Adrenal gland (tissue), 12 donors: ENCODE measurements around the gene CCDC9. TPM values are rescaled to one million over a fixed set of nuclear protein-coding genes. Genes with fewer than 3 reads are reported as not detected.

Experiments used
- DNase-seq, 7 donors: peaks; one replicate each; pipeline ENCODE4 v3.0.0-alpha.2; 2019 to 2020
- H3K27ac ChIP-seq, 5 donors: fragments of 200-600 bp; sonication (generic) in 4 of 5; 1 replicate in 3 of 5; 2 replicates in 2 of 5; pipeline versions ENCODE4 v1.5.1 to v1.8.0; 2016 to 2020; ENCODE audit warnings: mild to moderate bottlenecking in 1 of 5
- H3K27me3 ChIP-seq: fragments of 200-600 bp; 2 replicates; pipeline ENCODE4 v1.8.0; 2021
- H3K36me3 ChIP-seq, 2 donors: fragments of 200-600 bp; replicated peaks in 1 of 2; 1 replicate in 1 of 2; 2 replicates in 1 of 2; pipeline versions ENCODE4 v1.5.1 to v1.8.0; 2018 to 2022
- H3K4me1 ChIP-seq, 2 donors: fragments of 200-600 bp; replicated peaks in 1 of 2; 1 replicate in 1 of 2; 2 replicates in 1 of 2; pipeline versions ENCODE4 v1.5.1 to v1.8.0; 2018 to 2021
- H3K4me3 ChIP-seq, 4 donors: fragments of 200-600 bp; sonication (generic) in 3 of 4; one replicate each; pipeline ENCODE4 v1.5.1; 2016 to 2018
- H3K9me3 ChIP-seq, 3 donors: fragments of 200-600 bp; sonication (generic) in 1 of 3; replicated peaks in 1 of 3; 1 replicate in 2 of 3; 2 replicates in 1 of 3; pipeline versions ENCODE4 v1.5.1 to v1.8.0; 2016 to 2021
- POLR2A ChIP-seq, 2 donors: fragments of 450-650 bp; IDR thresholded peaks; one replicate each; pipeline ENCODE4 v1.6.1; 2017; ENCODE audit warnings: antibody characterized with exemption in 2 of 2, mild to moderate bottlenecking in 2 of 2, moderate library complexity in 1 of 2
- WGBS, 4 donors: extraction: QIAGEN DNeasy Blood & Tissue Kit in 2 of 4; methylation state at CpG; one replicate each; pipeline versions ENCODE4 v1.1.5 to v1.1.7; 2013 to 2017; 5-methylcytosine and 5-hydroxymethylcytosine counted together
- intact Hi-C, 2 donors: fragments of 100-400 bp; cut with DNase I; formaldehyde crosslinking; loops; one replicate each; pipeline versions ENCODE4 v1.14.1 to v1.15.0; 2022 to 2023
- polyA plus RNA-seq, 3 donors: library from polyadenylated mRNA; stranded (reverse); fragments of 200-250 nt in 2 of 3; fragments of 350-450 nt in 1 of 3; fragmentation: Illumina TruSeq in 1 of 3; extraction: RNeasy Lipid Tissue Mini Kit (QIAGEN cat#74804) in 1 of 3; gene quantifications; one replicate each; pipeline ENCODE4 v1.2.3, GENCODE V29; 2013 to 2014
- total RNA-seq, 9 donors: library from RNA; depleted of rRNA in 4 of 9; stranded (reverse); fragments of >200 nt in 4 of 9; fragments of 120-200 nt in 1 of 9; fragmentation: NEBNext Ultra II Directional in 1 of 9; extraction: Animal tissue kit (Norgen Biotek cat#: 25700) in 1 of 9; gene quantifications; one replicate each; pipeline versions ENCODE4 v1.1.0 to v1.2.4, GENCODE V29; 2013 to 2023
- TF ChIP-seq, protein P1 (sequence below), 6 experiments: fragments of 450-650 bp in 4 of 6; fragments of 200-600 bp in 2 of 6; sonication (generic) in 1 of 6; IDR thresholded peaks; 1 replicate in 5 of 6; 2 replicates in 1 of 6; pipeline versions ENCODE4 v1.5.1 to v1.8.0; 2016 to 2021; ENCODE audit warnings: antibody characterized with exemption in 6 of 6, mild to moderate bottlenecking in 2 of 6, moderate library complexity in 1 of 6
- donor health status: healthy with polysubstance abuse.
- donor health status: Bipolar disorder and iron deficiency.
- donor health status: DM: yes; HTN: yes; CAD: no.
- donor health status: DM: no; HTN: no; CAD: no.
- donor health status: DM: no; HTN: no; CAD: no.
- donor health status: DM: yes; HTN: yes; CAD: no.

Gene CCDC9
- total and polyA plus RNA-seq, 12 donors: 6.0 to 86.5 (median 31.1) TPM

DNA sequence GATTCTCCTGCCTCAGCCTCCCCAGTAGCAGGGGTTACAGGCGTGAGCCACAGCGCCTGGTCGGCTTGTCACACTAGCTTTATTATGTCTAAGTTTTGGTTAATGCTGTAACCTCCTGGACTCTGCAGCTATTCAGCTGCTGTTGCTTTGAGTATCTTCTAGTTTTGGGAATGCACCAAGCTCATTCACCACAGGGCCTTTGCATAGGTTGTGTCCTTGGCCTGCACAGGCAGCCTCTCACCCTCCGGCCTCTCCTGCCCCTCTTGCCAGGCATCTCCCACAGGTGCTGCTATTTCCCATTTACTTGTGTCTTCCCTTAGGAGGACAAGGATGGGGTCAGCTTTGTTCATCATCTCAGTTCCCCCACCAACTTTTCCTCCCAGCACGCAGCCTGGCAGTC is 2.4 kb upstream of the CCDC9 start:
- 87 to 96% (median 92%) methylated on average over 5 of the region's 5 CpGs for WGBS, 4 donors
- TF ChIP-seq POLR2A (IDR thresholded peaks at IDR 0.05): no peak
- TF ChIP-seq, protein P1, sequence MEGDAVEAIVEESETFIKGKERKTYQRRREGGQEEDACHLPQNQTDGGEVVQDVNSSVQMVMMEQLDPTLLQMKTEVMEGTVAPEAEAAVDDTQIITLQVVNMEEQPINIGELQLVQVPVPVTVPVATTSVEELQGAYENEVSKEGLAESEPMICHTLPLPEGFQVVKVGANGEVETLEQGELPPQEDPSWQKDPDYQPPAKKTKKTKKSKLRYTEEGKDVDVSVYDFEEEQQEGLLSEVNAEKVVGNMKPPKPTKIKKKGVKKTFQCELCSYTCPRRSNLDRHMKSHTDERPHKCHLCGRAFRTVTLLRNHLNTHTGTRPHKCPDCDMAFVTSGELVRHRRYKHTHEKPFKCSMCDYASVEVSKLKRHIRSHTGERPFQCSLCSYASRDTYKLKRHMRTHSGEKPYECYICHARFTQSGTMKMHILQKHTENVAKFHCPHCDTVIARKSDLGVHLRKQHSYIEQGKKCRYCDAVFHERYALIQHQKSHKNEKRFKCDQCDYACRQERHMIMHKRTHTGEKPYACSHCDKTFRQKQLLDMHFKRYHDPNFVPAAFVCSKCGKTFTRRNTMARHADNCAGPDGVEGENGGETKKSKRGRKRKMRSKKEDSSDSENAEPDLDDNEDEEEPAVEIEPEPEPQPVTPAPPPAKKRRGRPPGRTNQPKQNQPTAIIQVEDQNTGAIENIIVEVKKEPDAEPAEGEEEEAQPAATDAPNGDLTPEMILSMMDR (IDR thresholded peaks at IDR 0.05): no peak
- intact Hi-C loops: no loop called here
- Histone ChIP-seq H3K27me3 (no peaks in the 10 kb centered on the region), H3K9me3 (no peaks in the 10 kb centered on the region), H3K4me3 (no peak overlapping the region), H3K36me3 (peaks cover 0 to 6% of the 10 kb centered on the region in 2 donors), H3K4me1 (peaks cover 10 to 22% of the 10 kb centered on the region in 2 donors), H3K27ac (no peak overlapping the region)
- DNase-seq: no peak

DNA sequence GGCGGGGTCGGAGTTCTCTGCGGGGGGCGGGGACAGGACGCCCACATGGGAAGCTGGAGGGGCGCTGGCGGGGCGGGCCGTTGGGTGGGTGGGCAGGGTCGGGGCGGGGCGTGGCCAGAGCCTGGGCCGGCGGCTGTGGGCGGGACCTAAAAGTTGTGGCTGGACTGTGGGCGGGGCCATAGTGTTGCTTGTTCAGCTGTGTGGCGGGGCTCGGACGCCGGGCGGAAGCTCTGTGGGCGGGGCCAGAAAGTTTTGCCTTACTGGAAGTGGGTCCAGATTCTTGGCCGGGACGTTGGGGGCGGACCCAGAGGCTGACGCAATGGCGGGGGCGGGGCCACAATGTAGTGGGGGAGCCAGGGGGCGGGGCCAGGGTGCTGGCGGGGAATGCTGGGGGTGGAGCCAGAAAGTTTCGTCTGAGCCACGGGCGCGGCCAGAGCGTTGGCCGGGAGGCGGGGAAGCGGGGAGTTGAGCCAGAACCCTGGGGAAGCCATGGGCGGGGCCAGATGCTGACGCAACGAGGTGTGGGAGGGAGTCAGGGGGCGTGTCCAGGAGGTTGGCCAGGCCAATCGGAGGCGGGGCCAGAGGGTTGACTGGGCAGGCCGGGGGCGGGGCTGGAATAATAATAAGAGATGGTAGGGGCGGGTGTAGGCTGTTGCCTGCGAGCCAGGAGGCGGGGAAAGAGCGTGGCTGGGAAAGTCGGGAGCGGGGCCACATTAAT is 527 bp downstream of the CCDC9 start:
- 0 to 1% (median 1%) methylated on average over 17 to 52 of the region's 52 CpGs for WGBS, 4 donors
- Histone ChIP-seq H3K36me3 (peaks cover 0 to 31% of the 10 kb centered on the region in 2 donors), H3K4me1 (peaks cover 10 to 22% of the 10 kb centered on the region in 2 donors), H3K9me3 (no peaks in the 10 kb centered on the region), H3K27ac (peak overlapping the region; percentile 40 to 98 (median 95)), H3K4me3 (peak overlapping the region in 3 of 4 donors; percentile 12 to 74 (median 58)), H3K27me3 (no peaks in the 10 kb centered on the region)
- no peak for TF ChIP-seq POLR2A (IDR thresholded peaks at IDR 0.05)
- TF ChIP-seq, protein P1 (IDR thresholded peaks at IDR 0.05): no peak
- DNase-seq: peak; percentile 100
- intact Hi-C loops: no loop called here

DNA sequence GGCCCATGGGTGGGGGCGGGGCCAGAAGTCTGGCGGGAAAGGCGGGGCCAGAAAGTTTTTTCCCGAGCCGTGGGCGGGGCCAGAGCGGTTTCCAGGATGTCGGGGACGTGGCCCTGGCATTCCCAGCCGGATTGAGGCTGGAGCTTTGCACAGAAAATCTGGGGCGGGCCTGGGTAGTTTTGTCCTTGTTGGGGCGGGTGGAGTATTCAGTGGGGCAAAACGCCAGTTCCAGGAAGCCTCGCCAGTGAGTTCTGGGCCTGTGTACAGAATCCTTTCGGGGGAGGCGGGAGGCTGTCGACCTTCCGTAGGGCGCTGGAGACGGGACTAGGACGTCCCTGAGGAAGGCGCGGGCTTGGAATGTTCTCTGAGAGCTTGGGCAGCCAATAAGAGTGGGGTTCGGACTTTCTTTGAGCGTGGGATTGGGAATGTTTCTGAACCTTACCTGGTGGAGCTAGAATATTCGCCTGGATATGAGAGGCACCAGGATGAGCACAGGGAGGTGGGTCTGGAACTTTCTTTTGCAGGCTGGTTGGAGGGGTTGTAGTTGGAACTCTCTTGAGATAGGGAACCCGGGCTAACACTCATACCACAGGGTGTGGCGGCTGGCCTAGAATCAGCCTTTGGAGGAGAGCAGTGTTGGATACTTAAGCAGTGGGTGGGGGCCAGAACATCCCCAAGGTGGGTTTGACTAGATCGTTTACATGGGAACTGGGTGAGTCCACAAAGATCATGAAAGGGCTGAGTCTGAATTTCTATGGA is 1.3 kb downstream of the CCDC9 start:
- peak in 2 of 7 donors; percentile 63 to 99 for DNase-seq
- intact Hi-C loops: no loop called here
- 3 to 4% (median 3%) methylated on average over 21 to 29 of the region's 29 CpGs for WGBS, 4 donors

DNA sequence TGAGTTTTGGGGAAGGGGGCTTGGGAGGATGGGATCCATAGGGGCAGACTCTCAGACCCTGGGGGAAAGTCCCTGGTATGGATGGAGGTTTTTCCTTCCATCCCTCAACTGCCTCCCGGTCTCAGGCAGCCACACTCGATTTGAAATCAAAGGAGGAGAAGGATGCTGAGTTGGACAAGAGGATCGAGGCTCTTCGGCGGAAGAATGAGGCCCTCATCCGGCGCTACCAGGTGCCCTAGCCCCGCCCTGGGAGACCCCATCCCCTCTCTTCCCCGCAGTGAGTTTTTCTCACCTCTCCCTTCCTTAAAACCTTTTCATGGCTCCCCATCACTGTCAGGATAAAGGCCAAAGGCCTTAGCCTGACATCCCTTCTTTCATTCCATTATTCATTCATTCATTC is 2.1 kb downstream of the CCDC9 start:
- Histone ChIP-seq H3K4me3 (peak overlapping the region in 1 of 4 donors; percentile 74), H3K9me3 (no peaks in the 10 kb centered on the region), H3K27me3 (no peaks in the 10 kb centered on the region), H3K36me3 (peaks cover 0 to 47% of the 10 kb centered on the region in 2 donors), H3K27ac (peak overlapping the region in 2 of 5 donors; percentile 96 to 98), H3K4me1 (peaks cover 10 to 22% of the 10 kb centered on the region in 2 donors)
- TF ChIP-seq, protein P1 (IDR thresholded peaks at IDR 0.05): no peak
- no peak for TF ChIP-seq POLR2A (IDR thresholded peaks at IDR 0.05)
- 85 to 89% (median 88%) methylated on average over 9 of the region's 9 CpGs for WGBS, 4 donors
- peak in 2 of 7 donors; percentile 26 to 43 for DNase-seq
- intact Hi-C loops: no loop called here

More for the DNA sequence above, 1.3 kb downstream of the CCDC9 start:
- Histone ChIP-seq H3K27me3 (no peaks in the 10 kb centered on the region), H3K4me1 (peaks cover 10 to 22% of the 10 kb centered on the region in 2 donors), H3K36me3 (peaks cover 0 to 39% of the 10 kb centered on the region in 2 donors), H3K27ac (peak overlapping the region; percentile 78 to 98 (median 95)), H3K9me3 (no peaks in the 10 kb centered on the region), H3K4me3 (peak overlapping the region in 2 of 4 donors; percentile 11 to 74)
- TF ChIP-seq, protein P1 (IDR thresholded peaks at IDR 0.05): no peak
- TF ChIP-seq POLR2A (IDR thresholded peaks at IDR 0.05): peak in 1 of 2 donors; percentile 76
